ENCODE results near the gene TWF2.

TWF2 gene

DNA sequence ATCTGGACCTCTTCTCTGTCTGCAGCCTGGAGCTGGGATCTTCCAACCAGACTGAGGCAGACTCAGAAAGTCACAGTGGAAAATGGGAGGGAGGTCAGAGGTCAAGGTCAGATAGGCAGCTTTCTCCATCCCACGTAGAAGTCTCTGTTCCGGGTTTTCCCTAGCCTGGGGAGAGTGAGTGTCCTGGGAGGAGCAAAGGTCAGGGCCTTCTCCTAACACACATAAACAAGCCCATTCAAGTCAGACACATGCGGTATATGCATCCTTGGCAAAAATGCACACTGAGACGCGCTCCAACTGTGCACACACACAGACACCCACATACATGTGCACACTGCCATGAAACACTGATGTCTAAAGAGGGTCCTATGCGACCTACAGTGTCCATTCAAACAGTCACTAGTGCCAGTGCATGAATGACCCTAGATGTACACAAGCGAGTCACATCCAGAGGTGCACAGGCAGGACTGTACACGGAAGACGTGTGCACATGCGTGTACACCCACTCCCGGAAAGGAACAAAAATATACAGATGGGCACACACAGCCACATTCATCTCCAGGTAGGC, 681 bp downstream of the TWF2 start:
- no peak for DNase-seq (ENCODE audit: low read depth in 1 of 2, low spot score in 1 of 2)

DNA sequence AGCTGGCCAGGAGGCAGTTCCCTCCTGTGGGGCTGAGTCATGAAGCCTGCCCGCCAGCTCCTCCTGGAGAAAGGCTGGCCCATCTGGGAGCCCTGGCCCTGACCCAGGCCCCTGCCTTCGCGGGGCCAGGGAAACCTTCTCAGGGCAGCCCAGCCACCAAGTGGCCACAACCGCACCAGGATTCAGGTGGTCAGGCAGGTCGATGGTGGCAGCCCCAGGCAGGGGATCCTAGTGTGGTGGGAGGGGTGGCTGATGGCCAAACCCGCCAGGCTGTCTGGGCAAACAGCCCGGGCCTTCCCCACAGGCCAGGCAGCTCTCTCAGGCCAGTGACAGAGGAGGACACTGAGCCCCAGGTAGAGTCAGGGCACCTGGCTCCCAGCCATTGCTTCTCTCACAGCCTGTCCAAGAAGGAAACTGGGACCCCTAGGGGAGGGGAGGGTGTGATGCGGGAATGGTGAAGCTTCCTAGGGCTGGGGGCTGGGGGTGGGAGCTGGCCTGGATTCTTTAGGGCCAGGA, 1.2 kb downstream of the TWF2 start:
- DNase-seq (ENCODE audit: low read depth in 1 of 2, low spot score in 1 of 2) = no peak

GRCh38 chr3:52237006-52237656, 1.8 kb downstream of the TWF2 start:
- DNase-seq (ENCODE audit: low read depth in 1 of 2, low spot score in 1 of 2) = no peak

- no peak for DNase-seq (ENCODE audit: low read depth in 1 of 2, low spot score in 1 of 2)
Measured at GRCh38 chr3:52236424-52236886, 2.5 kb downstream of the TWF2 start.

- no peak for DNase-seq (ENCODE audit: low read depth in 1 of 2, low spot score in 1 of 2)
Measured at GRCh38 chr3:52234516-52235447, 4.2 kb downstream of the TWF2 start.

- DNase-seq (ENCODE audit: low read depth in 1 of 2, low spot score in 1 of 2) = no peak
Measured at GRCh38 chr3:52233968-52234367, 5.0 kb downstream of the TWF2 start.

DNA sequence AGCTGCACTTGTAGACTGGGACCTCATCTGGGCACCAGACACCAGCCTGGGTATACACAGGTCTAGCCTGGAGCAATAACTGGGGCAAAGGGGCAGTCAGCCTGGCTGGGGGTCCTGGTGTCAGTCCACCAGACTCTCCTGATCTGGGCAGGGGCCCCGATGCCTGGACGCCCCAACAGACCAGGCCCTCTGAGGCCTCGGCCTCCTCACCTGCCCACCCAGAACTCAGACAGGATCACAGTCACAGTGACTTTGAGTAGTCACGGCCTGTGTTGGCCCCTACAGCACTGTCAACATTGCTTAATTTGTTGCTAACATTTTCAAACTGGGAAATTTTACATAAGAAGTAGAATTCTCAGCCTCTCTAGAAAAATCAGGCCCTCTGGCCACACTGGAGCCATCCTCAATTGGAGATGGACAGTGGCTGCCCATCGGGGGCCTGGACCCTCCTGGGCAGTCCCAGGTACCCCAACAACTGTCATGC, 5.8 kb downstream of the TWF2 start:
- DNase-seq (ENCODE audit: low read depth in 1 of 2, low spot score in 1 of 2) = no peak

DNA sequence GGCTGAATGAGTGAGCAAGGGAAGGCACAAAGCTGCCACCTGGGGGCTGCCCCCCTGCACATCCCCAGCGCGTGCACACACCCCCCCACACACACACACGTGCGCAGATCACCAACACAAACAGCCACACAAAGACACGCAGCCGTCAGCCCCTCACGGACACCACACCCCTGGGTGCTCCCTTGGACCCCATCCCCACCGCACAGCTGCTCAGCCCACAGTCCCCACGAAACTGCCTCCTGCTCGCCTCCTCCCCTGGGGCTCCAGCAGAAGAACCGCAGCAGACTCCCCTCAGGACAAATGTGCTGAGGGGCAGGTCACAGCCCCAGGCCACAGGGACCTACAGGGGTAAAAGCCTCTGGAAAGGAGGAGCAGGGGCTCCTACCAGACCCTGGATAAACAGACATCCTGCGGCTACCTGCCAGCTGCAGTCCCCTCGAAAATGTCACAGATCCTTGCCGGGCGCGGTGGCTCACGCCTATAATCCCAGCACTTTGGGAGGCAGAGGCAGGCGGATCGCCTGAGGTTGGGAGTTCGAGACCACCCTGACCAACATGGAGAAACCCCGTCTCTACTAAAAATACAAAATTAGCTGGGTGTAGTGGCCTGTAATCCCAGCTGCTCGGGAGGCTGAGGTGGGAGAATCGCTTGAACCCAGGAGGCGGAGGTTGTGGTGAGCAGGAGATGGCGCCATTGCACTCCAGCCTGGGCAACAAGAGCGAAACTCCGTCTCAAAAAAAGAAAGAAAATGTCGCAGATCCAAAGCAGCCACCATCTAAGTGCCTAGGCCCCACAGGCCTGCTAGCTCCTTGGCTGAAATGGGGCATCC, 6.5 kb downstream of the TWF2 start:
- no peak for DNase-seq (ENCODE audit: low read depth in 1 of 2, low spot score in 1 of 2)

DNA sequence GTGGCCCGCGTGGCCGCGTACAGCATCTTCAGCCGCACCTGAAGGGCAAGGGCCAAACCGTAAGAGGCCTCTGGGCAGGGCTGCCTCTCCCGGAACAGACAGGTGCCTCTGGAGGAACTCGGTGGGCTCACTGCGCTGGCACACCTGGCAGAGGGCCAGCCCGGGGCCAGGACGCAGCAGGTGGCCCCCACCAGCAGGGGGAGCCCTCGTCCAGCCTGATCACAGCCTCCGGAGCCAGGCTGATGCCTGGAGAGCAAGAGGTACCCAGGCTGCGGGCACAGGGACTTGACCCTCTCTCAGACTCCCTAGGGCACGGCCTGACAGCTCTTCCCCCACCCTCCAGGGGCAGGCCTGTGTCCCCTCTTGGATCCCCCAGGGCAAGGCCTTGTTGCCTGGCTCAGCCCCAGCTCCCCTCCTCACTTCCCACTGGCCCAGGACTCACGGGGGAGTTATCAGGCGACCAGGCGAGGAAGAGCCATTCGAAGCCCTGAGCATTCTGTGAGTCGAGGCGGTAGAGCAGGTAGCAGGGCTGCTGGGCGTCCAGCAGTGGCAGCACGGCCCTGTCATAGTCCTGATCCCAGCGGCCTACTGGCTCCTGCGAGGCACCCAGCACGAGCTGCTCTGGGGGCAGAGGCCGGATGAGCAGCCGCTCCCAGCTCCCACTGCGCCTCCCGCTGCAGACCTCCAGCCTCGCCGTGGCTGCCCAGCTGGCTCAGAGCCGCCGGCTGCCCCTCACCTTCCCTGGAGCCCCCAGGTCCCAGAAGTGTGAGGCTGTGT, 7.3 kb downstream of the TWF2 start:
- peak; percentile 79 to 89 for DNase-seq (ENCODE audit: low read depth in 1 of 2, low spot score in 1 of 2)

DNA sequence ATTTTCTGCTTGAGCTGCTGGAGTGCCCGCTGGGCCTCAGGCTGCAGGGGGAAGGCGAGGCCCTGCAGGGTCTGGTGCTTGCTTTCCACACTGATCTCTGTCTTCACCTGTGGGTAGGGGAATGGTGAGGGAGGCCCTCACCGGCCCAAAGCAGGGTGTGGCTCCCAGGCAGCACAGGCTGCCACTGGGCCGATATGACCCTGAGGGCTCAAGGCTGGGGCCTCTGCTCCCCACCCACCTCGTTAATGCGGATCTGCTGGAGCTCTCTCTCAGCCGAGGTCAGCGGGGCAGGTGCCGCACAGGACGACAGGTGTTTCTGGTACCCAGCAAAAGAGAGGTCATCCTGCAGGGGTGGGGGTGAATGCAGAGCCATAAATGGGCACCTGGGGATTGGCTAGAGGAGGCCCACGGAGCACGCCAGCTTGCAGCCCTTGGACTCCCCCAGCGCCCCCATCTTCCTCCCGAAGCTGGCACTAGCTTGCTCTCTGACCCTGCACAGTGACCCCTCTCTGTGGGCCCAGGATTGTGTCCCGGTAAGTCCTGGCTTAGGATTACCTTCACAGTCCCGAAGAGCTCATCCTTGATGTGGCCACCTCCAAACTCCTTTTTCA, 8.0 kb downstream of the TWF2 start:
- DNase-seq (ENCODE audit: low read depth in 1 of 2, low spot score in 1 of 2) = no peak

DNA sequence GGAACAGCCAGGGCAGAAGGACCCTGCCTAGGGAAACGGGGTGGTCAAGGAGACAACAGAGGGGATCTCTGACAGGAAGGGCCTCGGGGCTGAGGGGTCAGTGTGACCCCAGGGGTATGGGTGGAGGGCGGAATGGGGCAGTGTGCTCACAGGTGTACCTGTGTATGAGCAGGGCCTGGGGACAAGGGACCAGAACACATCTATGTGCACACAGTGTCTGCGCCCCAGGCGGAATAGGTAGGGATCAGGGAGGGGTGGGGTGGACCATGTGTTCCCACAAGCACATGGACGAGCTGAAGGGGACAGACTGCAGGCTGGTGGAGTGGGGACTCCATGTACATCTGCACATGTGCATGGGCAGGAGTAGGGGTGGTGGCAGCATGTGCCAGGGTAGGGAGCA, 8.5 kb downstream of the TWF2 start:
- no peak for DNase-seq (ENCODE audit: low read depth in 1 of 2, low spot score in 1 of 2)

- no peak for DNase-seq (ENCODE audit: low read depth in 1 of 2, low spot score in 1 of 2)
Measured at GRCh38 chr3:52229656-52230055, 9.3 kb downstream of the TWF2 start.

DNA sequence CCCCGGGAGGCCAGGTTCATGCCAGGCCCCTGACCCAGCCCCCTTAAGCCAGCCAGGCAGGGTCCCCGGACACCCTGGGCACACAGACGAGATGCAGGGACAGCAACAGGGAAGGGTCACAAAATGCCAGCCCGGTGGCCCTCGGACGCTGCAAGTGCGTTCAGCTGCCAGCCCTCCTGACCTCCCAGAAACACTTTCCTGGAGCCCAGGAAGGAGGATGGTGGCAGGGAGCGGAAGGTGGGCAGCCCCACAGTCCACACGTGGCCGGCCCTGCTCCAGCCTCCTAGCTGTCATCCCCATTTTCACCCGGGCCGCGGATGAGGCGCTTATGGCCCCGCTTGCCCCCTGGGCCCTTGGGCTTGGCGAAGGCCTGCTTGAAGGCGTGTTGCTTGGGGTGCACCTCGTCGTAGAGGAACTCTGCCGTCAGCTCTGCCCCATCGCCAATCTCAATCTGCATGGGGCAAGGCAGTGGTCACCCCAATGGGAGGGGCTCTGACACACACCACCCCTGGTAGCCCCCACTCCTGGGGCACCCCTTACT, 10.1 kb downstream of the TWF2 start:
- DNase-seq (ENCODE audit: low read depth in 1 of 2, low spot score in 1 of 2) = no peak

GRCh38 chr3:52228266-52228665, 10.7 kb downstream of the TWF2 start:
- no peak for DNase-seq (ENCODE audit: low read depth in 1 of 2, low spot score in 1 of 2)

DNA sequence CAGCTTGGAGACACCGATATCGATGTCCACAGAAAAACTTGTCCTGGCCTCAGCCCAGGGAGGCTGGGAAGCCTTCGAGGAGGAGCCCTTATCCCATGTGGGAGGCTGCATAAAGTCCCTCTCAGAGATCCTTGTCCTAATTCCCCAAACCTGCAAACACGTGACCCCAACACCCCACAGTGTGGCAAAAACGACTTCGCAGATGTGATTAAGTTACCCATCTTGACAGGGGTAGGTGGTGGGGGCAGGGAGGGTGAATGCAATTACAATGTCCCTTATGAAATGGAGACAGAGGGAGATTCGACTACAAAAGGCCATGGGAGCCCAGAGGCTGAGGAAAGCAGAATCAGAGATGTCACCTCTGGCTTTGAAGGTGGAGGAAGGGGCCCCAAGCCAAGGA, 11.2 kb downstream of the TWF2 start:
- DNase-seq (ENCODE audit: low read depth in 1 of 2, low spot score in 1 of 2) = no peak

DNA sequence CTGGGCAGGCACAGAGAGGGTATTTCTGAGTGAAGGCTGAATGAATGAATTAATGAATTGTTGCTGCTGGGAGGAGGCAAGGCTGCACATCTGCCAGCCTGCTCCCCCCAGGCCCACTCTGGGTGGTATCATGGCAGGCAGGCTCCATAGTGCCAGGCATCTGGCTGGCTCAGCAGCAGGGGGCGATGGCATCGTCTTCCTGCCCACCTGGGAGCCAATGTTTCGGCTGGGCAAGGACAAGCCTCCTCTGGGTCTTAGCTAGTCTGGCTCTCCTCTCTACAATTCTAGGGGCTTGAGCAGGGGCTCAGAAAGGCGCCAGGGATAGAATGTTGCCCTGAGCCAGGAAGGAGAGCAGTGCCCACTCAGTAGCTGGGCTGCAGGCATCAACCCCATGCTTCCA, 11.8 kb downstream of the TWF2 start:
- no peak for DNase-seq (ENCODE audit: low read depth in 1 of 2, low spot score in 1 of 2)

GRCh38 chr3:52226229-52226817, 12.6 kb downstream of the TWF2 start:
- DNase-seq (ENCODE audit: low read depth in 1 of 2, low spot score in 1 of 2) = no peak

DNA sequence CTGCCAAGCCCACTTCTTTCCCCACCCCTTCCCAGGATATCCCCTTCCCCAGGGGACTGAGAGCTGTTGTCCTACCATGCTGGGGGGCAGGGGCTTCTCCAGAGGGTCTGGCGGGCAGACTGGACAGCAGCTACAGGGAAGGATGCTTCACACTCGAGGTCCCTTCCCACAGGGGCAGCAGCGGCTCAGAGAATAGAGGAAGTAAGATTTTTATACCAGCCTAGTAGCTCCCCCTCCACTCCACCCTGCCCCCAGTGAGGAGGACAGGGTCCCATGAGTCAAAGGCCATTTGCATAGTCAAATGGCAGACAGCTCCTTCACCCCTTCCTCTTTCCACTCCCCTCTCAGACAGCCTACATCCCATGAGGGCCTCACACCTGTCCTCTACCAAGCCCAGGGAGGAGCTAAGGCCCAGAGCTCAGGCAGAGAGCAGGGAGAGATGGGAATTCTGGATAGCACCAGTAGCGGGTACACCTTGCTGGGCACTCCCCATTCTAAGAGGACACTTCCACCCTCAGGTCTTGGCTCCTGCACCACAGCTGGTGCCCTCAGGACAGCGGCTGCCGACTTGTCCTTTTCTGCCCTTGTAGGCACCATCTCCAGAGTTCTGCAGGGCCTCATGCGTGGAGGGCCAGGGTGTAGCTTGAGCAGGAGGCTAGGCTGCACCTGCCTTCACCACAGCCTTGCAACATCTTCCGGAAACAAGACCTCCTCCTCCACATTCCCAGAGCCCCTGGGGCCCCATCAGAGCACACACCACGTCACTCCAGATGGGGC, 13.3 kb downstream of the TWF2 start, which contains the start of gene TLR9:
TLR9 (minus strand) TSS at position 194 of the 777 bp plus-strand sequence; CDS start at position 78, 116 bp downstream.
- DNase-seq (ENCODE audit: low read depth in 1 of 2, low spot score in 1 of 2) = no peak

Measured in stimulated activated CD4-positive, alpha-beta T cell treated with anti-CD3 and anti-CD28 coated beads, Interleukin-15, amount 100 ng/mL, for 1 hour (primary cell).